ENCODE results near the gene SPNS3. TPM values are rescaled to one million over a fixed set of nuclear protein-coding genes. Genes with fewer than 3 reads are reported as not detected.

SPNS3 gene
- total and polyA plus RNA-seq, 2 experiments from 2014 or later: 0.17 to 0.60 TPM

DNA sequence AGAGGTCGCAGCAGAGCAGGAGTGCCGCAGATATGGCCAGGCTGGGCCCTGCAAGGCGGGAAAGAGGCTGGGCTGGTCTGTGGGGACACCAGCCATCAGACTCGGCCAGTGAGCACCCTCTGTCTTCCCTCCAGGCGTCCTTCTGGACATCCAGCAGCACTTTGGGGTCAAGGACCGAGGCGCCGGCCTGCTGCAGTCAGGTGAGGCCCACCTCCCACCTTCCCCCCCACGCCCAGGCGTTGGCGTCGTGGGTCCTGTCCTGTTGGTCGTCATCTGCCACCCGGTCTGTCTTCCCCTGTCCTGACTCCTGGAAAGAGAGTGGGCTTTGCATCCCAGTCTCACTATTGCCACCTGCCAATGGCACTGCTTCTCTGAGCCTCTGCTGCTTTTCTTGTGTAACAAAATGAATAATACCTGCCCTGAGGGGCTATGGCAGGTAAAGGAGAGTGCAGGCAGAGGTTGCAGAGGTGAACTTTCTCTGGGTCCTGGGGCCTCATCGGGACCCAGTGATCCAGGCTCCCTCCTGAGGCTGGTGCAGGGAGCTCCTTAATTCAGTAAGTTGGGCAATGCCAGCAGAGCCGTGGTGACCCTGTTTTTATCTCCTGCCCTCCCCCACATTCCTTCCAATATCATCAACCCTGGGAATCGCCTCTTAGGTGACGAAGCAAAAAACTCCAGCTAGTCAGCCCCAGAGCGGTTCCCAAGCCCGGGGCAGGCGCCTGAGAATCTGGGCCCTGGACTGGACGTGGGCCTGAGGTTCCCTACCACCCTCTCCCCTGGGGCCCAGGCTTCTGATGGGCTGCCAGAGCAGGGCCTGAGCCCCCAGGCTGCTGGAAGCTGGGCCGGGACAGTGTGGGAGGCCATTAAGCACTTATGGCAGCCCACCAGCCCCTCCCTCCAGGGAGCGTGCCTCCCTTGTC, 79.6 kb downstream of the SPNS3 start:
- H3K4me3 ChIP-seq: no peak overlapping the region
- no peak for DNase-seq (ENCODE audit: low spot score)
- no peaks in the 10 kb centered on the region for H3K27me3 ChIP-seq
- TF ChIP-seq EZH2 (IDR thresholded peaks at IDR 0.05; ENCODE audit: borderline replicate concordance) (no peak), EZH2phosphoT487 (IDR thresholded peaks at IDR 0.05; ENCODE audit: low read depth, severe bottlenecking, unreplicated experiment) (no peak)
- TF ChIP-seq, protein P1, sequence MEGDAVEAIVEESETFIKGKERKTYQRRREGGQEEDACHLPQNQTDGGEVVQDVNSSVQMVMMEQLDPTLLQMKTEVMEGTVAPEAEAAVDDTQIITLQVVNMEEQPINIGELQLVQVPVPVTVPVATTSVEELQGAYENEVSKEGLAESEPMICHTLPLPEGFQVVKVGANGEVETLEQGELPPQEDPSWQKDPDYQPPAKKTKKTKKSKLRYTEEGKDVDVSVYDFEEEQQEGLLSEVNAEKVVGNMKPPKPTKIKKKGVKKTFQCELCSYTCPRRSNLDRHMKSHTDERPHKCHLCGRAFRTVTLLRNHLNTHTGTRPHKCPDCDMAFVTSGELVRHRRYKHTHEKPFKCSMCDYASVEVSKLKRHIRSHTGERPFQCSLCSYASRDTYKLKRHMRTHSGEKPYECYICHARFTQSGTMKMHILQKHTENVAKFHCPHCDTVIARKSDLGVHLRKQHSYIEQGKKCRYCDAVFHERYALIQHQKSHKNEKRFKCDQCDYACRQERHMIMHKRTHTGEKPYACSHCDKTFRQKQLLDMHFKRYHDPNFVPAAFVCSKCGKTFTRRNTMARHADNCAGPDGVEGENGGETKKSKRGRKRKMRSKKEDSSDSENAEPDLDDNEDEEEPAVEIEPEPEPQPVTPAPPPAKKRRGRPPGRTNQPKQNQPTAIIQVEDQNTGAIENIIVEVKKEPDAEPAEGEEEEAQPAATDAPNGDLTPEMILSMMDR (IDR thresholded peaks at IDR 0.05; ENCODE audit: poor library complexity): no peak
- H2AFZ ChIP-seq: no peak overlapping the region
- H3K9me2 ChIP-seq (replicated peaks; ENCODE audit: insufficient read depth): no peaks in the 10 kb centered on the region
- H4K20me1 ChIP-seq (ENCODE audit: insufficient read depth, poor library complexity, severe bottlenecking): no peaks in the 10 kb centered on the region
- no peaks in the 10 kb centered on the region for H3K9me3 ChIP-seq (ENCODE audit: low read depth)
- peaks cover 23% of the 10 kb centered on the region for H3K4me1 ChIP-seq (ENCODE audit: insufficient read depth)
- H3K79me2 ChIP-seq: no peaks in the 10 kb centered on the region
- H3K27ac ChIP-seq: peak overlapping the region; percentile 80
- no peak overlapping the region for H3K4me2 ChIP-seq
- H3K36me3 ChIP-seq (replicated peaks; ENCODE audit: insufficient read depth, low read depth): no peaks in the 10 kb centered on the region
- 80% methylated on average over 24 of the region's 24 CpGs for WGBS (ENCODE audit: low lambda C conversion rate, missing lambda C conversion rate)

DNA sequence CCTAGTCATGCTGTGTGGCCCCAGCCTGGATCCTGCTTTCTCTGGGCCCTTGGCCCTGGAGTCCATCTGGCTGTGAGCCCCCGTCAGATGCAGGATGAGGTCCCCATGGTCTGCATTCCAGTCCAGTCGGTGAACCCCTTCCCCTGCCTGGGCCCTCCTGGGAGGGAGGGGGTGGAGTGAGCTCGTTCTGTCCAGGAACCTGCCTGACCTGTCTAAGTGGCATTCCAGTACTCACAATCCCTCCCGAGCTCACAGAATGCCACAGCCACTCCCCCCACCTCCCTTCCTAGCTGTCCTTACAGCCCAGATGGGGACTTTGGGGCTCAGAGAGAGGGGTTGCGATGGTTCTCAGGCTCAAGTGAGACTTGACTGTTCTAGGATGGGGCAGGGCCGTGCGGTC, 80.5 kb downstream of the SPNS3 start:
- TF ChIP-seq EZH2 (IDR thresholded peaks at IDR 0.05; ENCODE audit: borderline replicate concordance): no peak
- TF ChIP-seq EZH2phosphoT487 (IDR thresholded peaks at IDR 0.05; ENCODE audit: low read depth, severe bottlenecking, unreplicated experiment): no peak
- TF ChIP-seq, protein P1 (IDR thresholded peaks at IDR 0.05; ENCODE audit: poor library complexity): no peak
- Histone ChIP-seq H3K9me2 (replicated peaks; ENCODE audit: insufficient read depth) (no peaks in the 10 kb centered on the region), H3K36me3 (replicated peaks; ENCODE audit: insufficient read depth, low read depth) (no peaks in the 10 kb centered on the region), H3K79me2 (no peaks in the 10 kb centered on the region), H2AFZ (no peak overlapping the region), H3K27me3 (no peaks in the 10 kb centered on the region), H3K4me1 (ENCODE audit: insufficient read depth) (peaks cover 24% of the 10 kb centered on the region), H4K20me1 (ENCODE audit: insufficient read depth, poor library complexity, severe bottlenecking) (no peaks in the 10 kb centered on the region), H3K9me3 (ENCODE audit: low read depth) (no peaks in the 10 kb centered on the region), H3K4me3 (no peak overlapping the region), H3K4me2 (no peak overlapping the region), H3K27ac (peak overlapping the region; percentile 80)
- DNase-seq (ENCODE audit: low spot score): peak; percentile 64
- 67% methylated on average over 7 of the region's 7 CpGs for WGBS (ENCODE audit: low lambda C conversion rate, missing lambda C conversion rate)

DNA sequence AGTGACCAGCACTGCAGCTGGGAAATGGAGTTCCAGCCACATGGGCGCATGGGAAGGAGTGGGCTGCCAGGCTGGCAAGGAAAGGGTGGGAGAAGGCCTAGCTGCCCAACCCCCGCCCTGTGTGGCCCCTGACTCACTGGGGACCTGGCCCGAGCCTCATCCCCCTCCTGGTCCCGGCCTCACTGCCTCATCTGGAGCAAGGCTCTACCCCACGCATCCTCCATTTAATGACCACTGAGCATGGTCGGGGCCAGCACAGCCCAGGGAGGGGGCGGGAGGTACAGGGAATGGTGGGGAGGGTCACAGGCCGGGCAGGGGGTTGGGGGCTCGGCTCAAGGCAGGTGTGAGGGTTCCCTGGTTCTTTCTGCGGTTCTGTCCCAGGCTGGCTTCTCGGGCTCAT, 81.0 kb downstream of the SPNS3 start:
- Histone ChIP-seq H3K27me3 (no peaks in the 10 kb centered on the region), H3K9me2 (replicated peaks; ENCODE audit: insufficient read depth) (no peaks in the 10 kb centered on the region), H3K4me1 (ENCODE audit: insufficient read depth) (peaks cover 29% of the 10 kb centered on the region), H3K36me3 (replicated peaks; ENCODE audit: insufficient read depth, low read depth) (no peaks in the 10 kb centered on the region), H2AFZ (no peak overlapping the region), H3K79me2 (no peaks in the 10 kb centered on the region), H3K9me3 (ENCODE audit: low read depth) (no peaks in the 10 kb centered on the region), H3K4me3 (no peak overlapping the region), H4K20me1 (ENCODE audit: insufficient read depth, poor library complexity, severe bottlenecking) (no peaks in the 10 kb centered on the region), H3K27ac (peak overlapping the region; percentile 33), H3K4me2 (no peak overlapping the region)
- TF ChIP-seq, protein P1 (IDR thresholded peaks at IDR 0.05; ENCODE audit: poor library complexity): no peak
- TF ChIP-seq EZH2 (IDR thresholded peaks at IDR 0.05; ENCODE audit: borderline replicate concordance) (no peak), EZH2phosphoT487 (IDR thresholded peaks at IDR 0.05; ENCODE audit: low read depth, severe bottlenecking, unreplicated experiment) (no peak)
- 88% methylated on average over 8 of the region's 11 CpGs for WGBS (ENCODE audit: low lambda C conversion rate, missing lambda C conversion rate)
- DNase-seq (ENCODE audit: low spot score): no peak

Data from hepatocyte (in vitro differentiated cells).